GM19324 (cell line): ENCODE results near the gene TSPEAR.
"Not testable (repeated sequence)": the region's sequence is repeated elsewhere in the genome, so short reads cannot be mapped to it uniquely, and the experiment has no call there.

Source experiments
- ATAC-seq: cut with Tn5 transposase; IDR thresholded peaks from one replicate; pipeline ENCODE4 v1.9.1; 2021; ENCODE audit warnings: mild to moderate bottlenecking, moderate library complexity; ENCODE audit not compliant: unreplicated experiment, low FRiP score

TSPEAR gene

GRCh38 chr21:44483288-44484237 lies 227.8 kb downstream of the TSPEAR start:
- ATAC-seq: no peak

GRCh38 chr21:44482581-44483287 lies 228.6 kb downstream of the TSPEAR start:
- ATAC-seq: no peak

- no peak for ATAC-seq
These were observed 230.9 kb downstream of the TSPEAR start for GRCh38 chr21:44480200-44481053.

GRCh38 chr21:44479556-44480199 lies 231.7 kb downstream of the TSPEAR start:
- ATAC-seq: not testable (repeated sequence)

- ATAC-seq: no peak
These were observed 232.6 kb downstream of the TSPEAR start for GRCh38 chr21:44478801-44479167.

GRCh38 chr21:44478124-44478800 lies 233.1 kb downstream of the TSPEAR start:
- ATAC-seq: no peak

- ATAC-seq: no peak
These were observed 233.7 kb downstream of the TSPEAR start for GRCh38 chr21:44477712-44478111.

GRCh38 chr21:44477131-44477530 lies 234.2 kb downstream of the TSPEAR start:
- ATAC-seq: no peak

GRCh38 chr21:44475266-44475845 lies 236.0 kb downstream of the TSPEAR start:
- no peak for ATAC-seq

- ATAC-seq: no peak
These were observed 237.3 kb downstream of the TSPEAR start for GRCh38 chr21:44473915-44474555.

GRCh38 chr21:44471996-44472395 lies 239.4 kb downstream of the TSPEAR start:
- ATAC-seq: no peak

GRCh38 chr21:44471341-44471740 lies 240.0 kb downstream of the TSPEAR start:
- ATAC-seq: no peak

GRCh38 chr21:44467859-44468195 lies 243.5 kb downstream of the TSPEAR start:
- no peak for ATAC-seq

GRCh38 chr21:44466996-44467858 lies 244.1 kb downstream of the TSPEAR start:
- ATAC-seq: no peak

GRCh38 chr21:44466351-44466954 lies 244.9 kb downstream of the TSPEAR start:
- no peak for ATAC-seq

GRCh38 chr21:44464351-44464750 lies 247.0 kb downstream of the TSPEAR start:
- no peak for ATAC-seq

GRCh38 chr21:44463724-44464123 lies 247.6 kb downstream of the TSPEAR start:
- no peak for ATAC-seq

GRCh38 chr21:44462834-44463200 lies 248.6 kb downstream of the TSPEAR start:
- ATAC-seq: no peak
